ENCODE results near the gene FAM24B.
"Not testable (repeated sequence)": the region's sequence is repeated elsewhere in the genome, so short reads cannot be mapped to it uniquely, and the experiment has no call there.

- TF ChIP-seq, protein P1, sequence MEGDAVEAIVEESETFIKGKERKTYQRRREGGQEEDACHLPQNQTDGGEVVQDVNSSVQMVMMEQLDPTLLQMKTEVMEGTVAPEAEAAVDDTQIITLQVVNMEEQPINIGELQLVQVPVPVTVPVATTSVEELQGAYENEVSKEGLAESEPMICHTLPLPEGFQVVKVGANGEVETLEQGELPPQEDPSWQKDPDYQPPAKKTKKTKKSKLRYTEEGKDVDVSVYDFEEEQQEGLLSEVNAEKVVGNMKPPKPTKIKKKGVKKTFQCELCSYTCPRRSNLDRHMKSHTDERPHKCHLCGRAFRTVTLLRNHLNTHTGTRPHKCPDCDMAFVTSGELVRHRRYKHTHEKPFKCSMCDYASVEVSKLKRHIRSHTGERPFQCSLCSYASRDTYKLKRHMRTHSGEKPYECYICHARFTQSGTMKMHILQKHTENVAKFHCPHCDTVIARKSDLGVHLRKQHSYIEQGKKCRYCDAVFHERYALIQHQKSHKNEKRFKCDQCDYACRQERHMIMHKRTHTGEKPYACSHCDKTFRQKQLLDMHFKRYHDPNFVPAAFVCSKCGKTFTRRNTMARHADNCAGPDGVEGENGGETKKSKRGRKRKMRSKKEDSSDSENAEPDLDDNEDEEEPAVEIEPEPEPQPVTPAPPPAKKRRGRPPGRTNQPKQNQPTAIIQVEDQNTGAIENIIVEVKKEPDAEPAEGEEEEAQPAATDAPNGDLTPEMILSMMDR (IDR thresholded peaks at IDR 0.05; ENCODE audit: low read depth, low read length, poor library complexity, severe bottlenecking), result not testable (repeated sequence)
- TF ChIP-seq EZH2phosphoT487 (IDR thresholded peaks at IDR 0.05; ENCODE audit: borderline replicate concordance, low read length), result not testable (repeated sequence)
Observed at GRCh38 chr10:122868768-122869167, 10.6 kb downstream of the FAM24B start.

Measured in DOHH2 (cell line).